ENCODE measurements around the gene PSMF1.

GRCh38 chr20:1094751-1095150, 23.7 kb upstream of the PSMF1 start:
- TF ChIP-seq POLR2AphosphoS5 (IDR thresholded peaks at IDR 0.05; ENCODE audit: low read depth, low read length): no peak
- no peak for TF ChIP-seq REST (IDR thresholded peaks at IDR 0.05; ENCODE audit: insufficient read depth in 1 of 2, low read depth in 2 of 2, low read length in 2 of 2)
- no peak for TF ChIP-seq TAF1 (IDR thresholded peaks at IDR 0.05; ENCODE audit: borderline replicate concordance, insufficient read depth, low read length)
- no peak for TF ChIP-seq FOXP2 (optimal IDR thresholded peaks at IDR 0.05; ENCODE audit: borderline replicate concordance, extremely low read depth, extremely low read length, insufficient read depth)

All from PFSK-1 (cell line).